ENCODE results near the gene NTM. TPM values are rescaled to one million over a fixed set of nuclear protein-coding genes. Genes with fewer than 3 reads are reported as not detected.

Gene NTM
- polyA plus RNA-seq, 1 experiment: 33.6 TPM

DNA sequence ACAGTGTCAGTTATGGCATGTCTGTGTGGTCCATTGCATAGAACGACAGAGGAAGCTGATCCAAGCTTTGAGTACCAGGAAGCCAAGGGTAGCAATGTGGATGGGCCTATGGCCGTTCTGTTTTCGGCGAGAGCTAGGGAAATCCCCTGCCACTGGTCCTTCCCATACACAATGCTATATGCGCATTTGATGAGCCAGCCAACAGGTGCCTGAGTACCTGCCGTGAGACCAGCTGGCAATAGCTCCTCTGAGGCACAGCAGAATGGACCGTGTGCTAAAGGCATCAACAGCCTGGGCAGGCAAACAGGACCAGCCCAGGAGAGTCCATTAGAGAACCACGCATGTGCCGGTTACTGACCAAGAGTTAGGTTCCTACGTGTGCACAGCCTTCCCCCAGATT lies 753.0 kb downstream of the NTM start:
- TF ChIP-seq, protein P1, sequence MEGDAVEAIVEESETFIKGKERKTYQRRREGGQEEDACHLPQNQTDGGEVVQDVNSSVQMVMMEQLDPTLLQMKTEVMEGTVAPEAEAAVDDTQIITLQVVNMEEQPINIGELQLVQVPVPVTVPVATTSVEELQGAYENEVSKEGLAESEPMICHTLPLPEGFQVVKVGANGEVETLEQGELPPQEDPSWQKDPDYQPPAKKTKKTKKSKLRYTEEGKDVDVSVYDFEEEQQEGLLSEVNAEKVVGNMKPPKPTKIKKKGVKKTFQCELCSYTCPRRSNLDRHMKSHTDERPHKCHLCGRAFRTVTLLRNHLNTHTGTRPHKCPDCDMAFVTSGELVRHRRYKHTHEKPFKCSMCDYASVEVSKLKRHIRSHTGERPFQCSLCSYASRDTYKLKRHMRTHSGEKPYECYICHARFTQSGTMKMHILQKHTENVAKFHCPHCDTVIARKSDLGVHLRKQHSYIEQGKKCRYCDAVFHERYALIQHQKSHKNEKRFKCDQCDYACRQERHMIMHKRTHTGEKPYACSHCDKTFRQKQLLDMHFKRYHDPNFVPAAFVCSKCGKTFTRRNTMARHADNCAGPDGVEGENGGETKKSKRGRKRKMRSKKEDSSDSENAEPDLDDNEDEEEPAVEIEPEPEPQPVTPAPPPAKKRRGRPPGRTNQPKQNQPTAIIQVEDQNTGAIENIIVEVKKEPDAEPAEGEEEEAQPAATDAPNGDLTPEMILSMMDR (IDR thresholded peaks at IDR 0.05; ENCODE audit: insufficient read depth, low read depth, low read length): no peak
- ChIA-PET POLR2A (no interaction called here), CTCF (interaction anchor here (0.6 to 3.6 kb wide), 4 partner anchors 10 to 256 kb away, joined by 4 to 23 read pairs (median 6); no protein-coding TSS in a partner anchor)
- no peak for DNase-seq (ENCODE audit: low read depth)
- H3K36me3 ChIP-seq (ENCODE audit: control insufficient read depth, insufficient read depth, low read length): no peaks in the 10 kb centered on the region
- H3K27me3 ChIP-seq (ENCODE audit: control insufficient read depth, insufficient read depth, low read length): no peaks in the 10 kb centered on the region
- H3K4me3 ChIP-seq (ENCODE audit: low read depth, low read length): no peak overlapping the region

DNA sequence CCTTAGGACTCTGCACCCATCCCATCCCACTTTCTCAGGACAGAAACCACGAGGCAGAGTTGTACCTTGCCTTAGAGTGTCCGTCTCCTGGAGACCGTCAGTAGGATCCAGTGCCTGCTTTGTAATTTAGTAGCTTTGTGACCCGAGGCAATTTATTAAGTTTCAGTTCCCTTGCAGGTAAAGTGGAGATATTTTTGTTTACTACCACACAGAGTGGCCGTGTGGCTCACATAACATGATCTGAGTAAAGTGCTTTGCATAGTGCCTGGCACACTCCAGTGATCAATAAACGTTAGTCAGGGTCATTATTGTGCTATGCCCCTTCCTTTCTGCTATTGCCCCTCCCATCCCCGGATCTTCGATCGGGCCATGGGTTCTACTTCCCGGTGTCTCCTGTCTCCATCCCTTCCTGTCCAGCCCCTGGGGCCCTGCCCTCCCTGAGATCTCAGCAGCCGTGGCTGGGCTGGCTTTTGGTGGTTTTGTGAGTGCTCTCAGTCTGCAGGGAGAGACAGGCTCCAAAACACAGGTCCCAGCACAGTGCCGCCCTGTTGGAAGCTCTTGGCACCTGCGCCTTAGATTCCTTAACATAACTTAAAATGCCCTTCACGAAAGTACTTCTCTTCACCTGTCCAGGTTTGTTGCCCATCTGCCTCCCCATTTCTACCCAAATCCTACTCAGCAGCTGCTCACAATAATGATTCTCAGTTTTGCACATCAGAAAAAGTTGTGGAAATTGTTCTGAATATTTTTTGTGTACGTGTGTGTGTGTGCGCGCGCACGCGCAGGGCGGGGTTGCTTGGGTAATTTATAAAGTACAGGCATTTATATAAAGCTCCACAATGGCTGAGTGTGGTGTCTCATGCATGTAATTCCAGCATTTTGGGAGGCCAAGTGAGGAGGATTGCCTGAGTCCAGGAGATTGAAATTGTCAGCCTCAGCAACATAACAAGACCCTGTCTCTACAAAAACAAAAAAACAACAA lies 753.7 kb downstream of the NTM start:
- no peak for DNase-seq (ENCODE audit: low read depth)
- no peaks in the 10 kb centered on the region for H3K36me3 ChIP-seq (ENCODE audit: control insufficient read depth, insufficient read depth, low read length)
- no peaks in the 10 kb centered on the region for H3K27me3 ChIP-seq (ENCODE audit: control insufficient read depth, insufficient read depth, low read length)
- no peak overlapping the region for H3K4me3 ChIP-seq (ENCODE audit: low read depth, low read length)
- POLR2A ChIA-PET: no interaction called here
- TF ChIP-seq, protein P1 (IDR thresholded peaks at IDR 0.05; ENCODE audit: insufficient read depth, low read depth, low read length): 0 out of 2 replicates have a peak, but pooled peaks have one; percentile 8
- CTCF ChIA-PET: interaction anchor here (0.6 to 3.6 kb wide), 5 partner anchors 11 to 376 kb away, joined by 3 to 23 read pairs (median 4); no protein-coding TSS in a partner anchor

DNA sequence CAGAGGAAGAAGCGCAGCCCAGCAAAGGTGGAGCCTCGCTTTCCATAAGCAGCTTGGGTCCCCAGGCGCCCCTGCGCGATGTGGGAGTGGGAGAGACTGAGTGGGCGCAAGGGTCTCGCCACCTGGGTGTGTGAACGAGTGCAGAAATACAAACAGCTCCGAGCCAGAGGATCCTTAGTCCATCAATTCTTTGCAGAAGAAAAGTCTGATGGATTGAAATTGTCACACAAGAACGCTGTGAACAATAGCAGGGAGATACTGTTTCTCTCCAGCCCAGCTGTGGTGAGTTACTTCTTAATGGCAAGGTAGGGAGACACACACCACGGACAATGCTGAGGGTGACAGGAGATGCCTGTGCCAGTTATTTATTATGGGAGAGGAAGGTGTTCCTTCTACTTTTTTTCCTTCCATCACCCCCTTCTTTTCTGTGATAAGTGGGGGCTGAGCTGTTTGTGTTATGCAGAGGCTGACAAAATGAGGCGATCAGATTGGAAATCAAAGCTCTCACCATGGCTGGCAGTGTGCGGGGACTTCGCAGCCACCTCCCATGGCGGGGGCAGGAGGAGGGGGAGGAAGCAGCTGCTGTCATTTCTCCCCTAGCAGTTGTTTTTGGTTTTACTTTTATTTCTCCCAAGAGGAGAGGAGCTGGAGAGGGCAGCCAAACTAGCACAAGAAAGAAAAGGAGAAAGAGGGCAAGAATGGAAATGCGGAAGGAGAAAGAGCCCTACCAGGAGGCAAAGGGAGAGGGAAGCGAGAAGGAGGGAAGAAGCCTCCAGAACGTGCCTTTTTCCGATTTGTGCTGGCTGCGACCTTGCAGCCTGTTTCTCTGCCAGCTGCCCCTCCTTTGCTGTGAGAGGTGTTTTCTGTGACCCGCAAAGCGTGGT lies 755.8 kb downstream of the NTM start:
- no peaks in the 10 kb centered on the region for H3K36me3 ChIP-seq (ENCODE audit: control insufficient read depth, insufficient read depth, low read length)
- no peaks in the 10 kb centered on the region for H3K27me3 ChIP-seq (ENCODE audit: control insufficient read depth, insufficient read depth, low read length)
- DNase-seq (ENCODE audit: low read depth): no peak
- H3K4me3 ChIP-seq (ENCODE audit: low read depth, low read length): peak overlapping the region; percentile 19
- ChIA-PET CTCF (interaction anchor here (0.7 to 3.0 kb wide), 49 partner anchors 8 to 938 kb away, joined by 3 to 103 read pairs (median 4); no protein-coding TSS in a partner anchor), POLR2A (interaction anchor here (0.6 to 1.2 kb wide), 3 partner anchors 226 to 258 kb away, joined by 4 to 5 read pairs (median 5); no protein-coding TSS in a partner anchor)
- TF ChIP-seq, protein P1 (IDR thresholded peaks at IDR 0.05; ENCODE audit: insufficient read depth, low read depth, low read length): no peak

DNA sequence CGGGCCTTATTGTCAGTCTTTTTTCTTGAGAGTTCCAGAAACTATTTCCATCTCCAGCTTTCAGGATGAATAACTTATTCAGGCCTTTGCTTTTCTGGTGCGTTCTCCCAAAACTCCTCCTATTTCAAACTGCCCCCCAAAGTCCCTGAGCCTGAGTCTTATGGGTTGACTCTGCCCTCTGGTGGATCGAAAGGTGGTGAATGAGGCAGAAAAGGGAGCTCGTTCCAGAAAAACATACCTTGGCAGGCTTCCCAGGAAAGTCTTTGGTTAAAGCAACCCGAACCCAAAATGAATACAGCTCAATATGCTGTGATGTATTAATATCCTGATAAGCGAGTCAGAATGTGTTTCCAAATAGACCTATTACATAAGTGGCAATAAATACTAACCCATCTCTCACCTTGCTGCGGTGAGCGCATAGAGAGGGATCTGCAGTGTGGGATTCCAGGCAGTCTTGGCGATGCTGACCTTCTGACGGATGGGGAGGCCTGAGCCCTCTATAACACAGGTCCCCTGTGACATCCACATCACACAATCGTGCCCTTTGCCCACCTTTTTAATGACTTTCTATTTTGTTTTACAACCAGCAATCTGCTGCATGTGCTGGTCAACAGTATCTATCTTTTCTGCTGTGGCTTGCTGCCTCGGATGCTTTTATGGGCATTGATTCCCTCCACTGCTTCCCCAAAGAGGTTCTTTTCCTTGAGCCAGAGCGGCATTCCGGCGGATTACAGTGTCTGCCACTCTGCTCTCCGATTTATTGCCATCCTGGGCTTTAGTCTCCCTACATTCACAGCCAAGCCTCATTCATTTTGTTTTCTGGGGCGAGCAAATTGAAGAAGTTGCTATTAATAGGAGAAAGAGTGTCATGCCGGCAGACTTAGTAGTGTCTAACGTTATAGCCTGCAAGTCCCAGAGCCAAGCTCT lies 756.8 kb downstream of the NTM start:
- H3K4me3 ChIP-seq (ENCODE audit: low read depth, low read length): peak overlapping the region; percentile 19
- H3K36me3 ChIP-seq (ENCODE audit: control insufficient read depth, insufficient read depth, low read length): no peaks in the 10 kb centered on the region
- TF ChIP-seq, protein P1 (IDR thresholded peaks at IDR 0.05; ENCODE audit: insufficient read depth, low read depth, low read length): peak; percentile 79
- ChIA-PET POLR2A (interaction anchor here (0.6 to 1.2 kb wide), 3 partner anchors 227 to 259 kb away, joined by 4 to 5 read pairs (median 5); no protein-coding TSS in a partner anchor), CTCF (interaction anchor here (0.6 to 3.0 kb wide), 50 partner anchors 9 to 937 kb away, joined by 3 to 103 read pairs (median 4); no protein-coding TSS in a partner anchor)
- H3K27me3 ChIP-seq (ENCODE audit: control insufficient read depth, insufficient read depth, low read length): no peaks in the 10 kb centered on the region
- DNase-seq (ENCODE audit: low read depth): peak; percentile 26

All from BJ (cell line).